Measurements from ENCODE around the gene KSR2. TPM values are rescaled to one million over a fixed set of nuclear protein-coding genes. Genes with fewer than 3 reads are reported as not detected.

The KSR2 gene
- total RNA-seq, 1 experiment from 2014 or later, result 2.0 TPM

GRCh38 chr12:117692512-117692911 is 276.3 kb downstream of the KSR2 start:
- no TSS peak for BruUV-seq (replicated peaks)
- no peak for DNase-seq
- H4K20me1 ChIP-seq (ENCODE audit: insufficient read depth), result no peaks in the 10 kb centered on the region
- no peaks in the 10 kb centered on the region for H3K36me3 ChIP-seq (ENCODE audit: low read depth)
- no peak overlapping the region for H3K4me3 ChIP-seq
- no peaks in the 10 kb centered on the region for H3F3A ChIP-seq (ENCODE audit: insufficient read depth, low read depth)
- ChIA-PET POLR2A (ENCODE audit: unreplicated experiment) (no interaction called here), CTCF (no interaction called here)
- no peaks in the 10 kb centered on the region for H3K79me2 ChIP-seq (ENCODE audit: low read depth)
- H3K9me2 ChIP-seq (ENCODE audit: insufficient read depth), result no peaks in the 10 kb centered on the region
- peaks cover 12% of the 10 kb centered on the region for H3K27me3 ChIP-seq (ENCODE audit: insufficient read depth, low read depth)
- no peaks in the 10 kb centered on the region for H3K4me1 ChIP-seq (replicated peaks; ENCODE audit: insufficient read depth)
- no peak overlapping the region for H2AFZ ChIP-seq
- H3K4me2 ChIP-seq, result no peak overlapping the region
- no peak overlapping the region for H3K27ac ChIP-seq
- no peaks in the 10 kb centered on the region for H3K9me3 ChIP-seq (ENCODE audit: insufficient read depth, low read depth)
- TF ChIP-seq EZH2 (IDR thresholded peaks at IDR 0.05; ENCODE audit: low read depth) (no peak), CTCF (conservative IDR thresholded peaks at IDR 0.05) (no peak)
- intact Hi-C loops (cut with micrococcal nuclease; ENCODE audit: unreplicated experiment), result no loop called here

GRCh38 chr12:117689857-117690256 is 278.9 kb downstream of the KSR2 start:
- no peak overlapping the region for H3K4me2 ChIP-seq
- DNase-seq, result no peak
- no peak overlapping the region for H3K4me3 ChIP-seq
- no peaks in the 10 kb centered on the region for H3K9me3 ChIP-seq (ENCODE audit: insufficient read depth, low read depth)
- H4K20me1 ChIP-seq (ENCODE audit: insufficient read depth), result no peaks in the 10 kb centered on the region
- H3K27me3 ChIP-seq (ENCODE audit: insufficient read depth, low read depth), result peaks cover 15% of the 10 kb centered on the region
- no peaks in the 10 kb centered on the region for H3K36me3 ChIP-seq (ENCODE audit: low read depth)
- ChIA-PET POLR2A (ENCODE audit: unreplicated experiment) (interaction anchor here (0.5 kb wide), 1 partner anchor 118 kb away, joined by 3 read pairs; no protein-coding TSS in a partner anchor), CTCF (no interaction called here)
- H3F3A ChIP-seq (ENCODE audit: insufficient read depth, low read depth), result no peaks in the 10 kb centered on the region
- intact Hi-C loops (cut with micrococcal nuclease; ENCODE audit: unreplicated experiment), result no loop called here
- no peaks in the 10 kb centered on the region for H3K79me2 ChIP-seq (ENCODE audit: low read depth)
- peaks cover 8% of the 10 kb centered on the region; the same call in 1 of the 2 replicates for H3K4me1 ChIP-seq (replicated peaks; ENCODE audit: insufficient read depth)
- H2AFZ ChIP-seq, result no peak overlapping the region
- BruUV-seq (replicated peaks), result no TSS peak
- TF ChIP-seq EZH2 (IDR thresholded peaks at IDR 0.05; ENCODE audit: low read depth) (no peak), CTCF (conservative IDR thresholded peaks at IDR 0.05) (no peak)
- no peaks in the 10 kb centered on the region for H3K9me2 ChIP-seq (ENCODE audit: insufficient read depth)
- H3K27ac ChIP-seq, result no peak overlapping the region

- no TSS peak for BruUV-seq (replicated peaks)
- Histone ChIP-seq H3K9me2 (ENCODE audit: insufficient read depth) (no peaks in the 10 kb centered on the region), H3K4me3 (no peak overlapping the region), H2AFZ (no peak overlapping the region), H3K4me2 (no peak overlapping the region), H3F3A (ENCODE audit: insufficient read depth, low read depth) (no peaks in the 10 kb centered on the region), H3K4me1 (replicated peaks; ENCODE audit: insufficient read depth) (peaks cover 8% of the 10 kb centered on the region; the same call in 1 of the 2 replicates), H3K79me2 (ENCODE audit: low read depth) (no peaks in the 10 kb centered on the region), H3K27me3 (ENCODE audit: insufficient read depth, low read depth) (peaks cover 16% of the 10 kb centered on the region; the same call in 1 of the 2 replicates), H3K36me3 (ENCODE audit: low read depth) (no peaks in the 10 kb centered on the region), H4K20me1 (ENCODE audit: insufficient read depth) (no peaks in the 10 kb centered on the region), H3K9me3 (ENCODE audit: insufficient read depth, low read depth) (no peaks in the 10 kb centered on the region), H3K27ac (no peak overlapping the region)
- CTCF ChIA-PET, result no interaction called here
- POLR2A ChIA-PET (ENCODE audit: unreplicated experiment), result no interaction called here
- no peak for DNase-seq
- TF ChIP-seq EZH2 (IDR thresholded peaks at IDR 0.05; ENCODE audit: low read depth) (no peak), CTCF (conservative IDR thresholded peaks at IDR 0.05) (no peak)
- intact Hi-C loops (cut with micrococcal nuclease; ENCODE audit: unreplicated experiment), result no loop called here
Observed at GRCh38 chr12:117688446-117688845, 280.3 kb downstream of the KSR2 start.
